ENCODE measurements around the gene INTS1. TPM values are rescaled to one million over a fixed set of nuclear protein-coding genes. Genes with fewer than 3 reads are reported as not detected.

INTS1 gene
- total RNA-seq, 4 donors from 2014 or later: 29.8 to 65.5 (median 41.4) TPM

DNA sequence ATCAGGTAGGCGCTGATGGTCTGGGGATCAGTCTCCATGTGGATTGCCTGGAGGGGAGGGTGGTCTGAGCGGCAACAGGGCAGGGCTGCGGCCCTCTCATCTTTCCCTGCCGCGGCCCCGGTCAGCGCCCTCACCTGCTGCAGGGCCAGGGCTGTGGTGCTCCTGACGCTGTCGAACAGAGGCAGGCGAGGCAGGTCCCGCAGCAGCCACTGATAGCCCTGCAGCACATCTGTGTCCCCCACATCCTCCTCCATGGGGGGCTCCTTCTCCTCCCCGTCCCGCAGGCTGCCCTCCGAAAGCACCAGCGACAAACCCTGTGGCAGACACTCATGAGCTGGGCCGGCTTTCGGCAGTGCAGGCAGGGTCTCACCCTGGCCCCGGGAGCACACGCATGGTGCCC, 19.0 kb downstream of the INTS1 start:
- WGBS, 2 donors (ENCODE audit: low coverage in 1 of 2): 100% methylated on average over 4 of the region's 19 CpGs; no CpG with 5 or more reads in 1 of the 2 donors
- H3K27me3 ChIP-seq: no peaks in the 10 kb centered on the region
- no peak overlapping the region for H3K27ac ChIP-seq
- no peaks in the 10 kb centered on the region for H3K9me3 ChIP-seq
- peaks cover 0 to 100% of the 10 kb centered on the region in 2 donors for H3K36me3 ChIP-seq
- TF ChIP-seq EP300 (IDR thresholded peaks at IDR 0.05) (no peak), POLR2A (IDR thresholded peaks at IDR 0.05) (no peak), CTCF (IDR thresholded peaks at IDR 0.05) (no peak), POLR2AphosphoS5 (IDR thresholded peaks at IDR 0.05) (no peak)
- H3K4me3 ChIP-seq: no peak overlapping the region
- H3K4me1 ChIP-seq: no peaks in the 10 kb centered on the region
- no peak for ATAC-seq

DNA sequence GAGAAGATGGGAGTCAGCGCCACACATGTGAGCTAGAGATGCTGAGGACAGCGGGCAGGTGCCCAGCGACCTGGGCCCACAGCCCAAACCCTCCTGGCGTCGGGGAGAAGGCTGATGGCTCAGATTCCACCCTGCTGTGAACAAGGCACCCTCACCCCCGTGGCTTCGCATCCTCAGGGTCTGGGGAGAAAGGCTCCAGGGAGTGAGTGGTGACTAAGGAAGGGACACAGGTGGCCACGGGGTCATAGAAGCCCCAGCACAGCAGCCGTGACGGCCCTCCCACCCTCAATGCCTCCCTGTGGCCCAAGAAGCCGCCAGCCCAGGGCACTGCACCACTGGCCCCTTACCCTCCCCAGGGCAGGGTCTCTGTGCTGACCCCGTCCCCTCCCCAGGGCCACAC, 19.6 kb downstream of the INTS1 start:
- Histone ChIP-seq H3K27me3 (no peaks in the 10 kb centered on the region), H3K4me1 (no peaks in the 10 kb centered on the region), H3K27ac (no peak overlapping the region), H3K9me3 (no peaks in the 10 kb centered on the region), H3K36me3 (peaks cover 0 to 100% of the 10 kb centered on the region in 2 donors), H3K4me3 (no peak overlapping the region)
- WGBS, 2 donors (ENCODE audit: low coverage in 1 of 2): 87% methylated on average over 3 of the region's 12 CpGs; no CpG with 5 or more reads in 1 of the 2 donors
- ATAC-seq: no peak
- TF ChIP-seq EP300 (IDR thresholded peaks at IDR 0.05): no peak
- TF ChIP-seq CTCF (IDR thresholded peaks at IDR 0.05): no peak
- TF ChIP-seq POLR2A (IDR thresholded peaks at IDR 0.05): no peak
- no peak for TF ChIP-seq POLR2AphosphoS5 (IDR thresholded peaks at IDR 0.05)

DNA sequence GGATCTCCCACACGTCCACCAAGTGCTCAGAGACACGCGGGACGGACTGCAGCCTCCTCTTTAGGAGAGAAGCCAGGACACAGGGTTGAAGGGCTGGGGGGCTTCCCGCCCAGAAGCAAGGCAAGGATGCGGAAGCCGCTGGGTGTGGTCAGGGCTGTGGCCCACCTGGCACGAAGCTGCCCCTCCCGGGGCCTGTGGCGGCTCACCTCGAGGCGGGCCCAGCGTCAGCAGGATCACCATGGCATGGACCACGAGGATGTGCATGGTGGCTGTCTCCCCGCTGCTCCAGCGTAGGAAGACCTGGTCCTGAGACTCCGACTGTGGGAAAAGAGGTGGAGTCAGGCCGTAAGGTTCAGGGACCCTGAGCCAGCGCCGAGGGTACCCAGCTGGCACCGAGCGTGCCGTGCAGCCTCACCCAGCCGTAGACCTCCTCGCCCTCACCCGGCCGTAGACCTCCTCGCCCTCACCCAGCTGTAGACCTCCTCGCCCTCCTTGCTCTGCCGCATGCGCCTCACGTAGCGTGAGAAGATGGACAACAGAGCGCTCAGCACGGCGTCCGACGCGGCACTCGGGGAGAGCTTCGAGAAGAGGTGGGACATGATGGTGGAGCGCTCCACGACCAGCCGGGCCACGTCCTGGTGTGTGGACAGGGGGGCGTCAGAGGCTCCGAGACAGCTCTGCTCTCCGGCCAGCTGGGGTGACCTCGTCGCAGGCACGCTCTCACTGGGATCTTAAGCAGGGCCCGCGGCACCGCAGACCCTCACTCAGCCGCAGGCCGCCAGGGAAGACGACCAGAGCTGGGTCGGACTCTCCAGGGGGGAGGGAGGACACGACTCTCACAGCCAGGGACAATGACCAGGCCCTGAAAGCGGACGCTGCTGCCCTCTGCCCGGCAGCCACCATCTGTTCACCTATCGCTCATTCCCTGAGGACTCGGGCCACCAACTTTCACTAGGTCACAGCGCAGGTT, 20.4 kb downstream of the INTS1 start:
- H3K27me3 ChIP-seq: no peaks in the 10 kb centered on the region
- no peak overlapping the region for H3K27ac ChIP-seq
- ATAC-seq: no peak
- H3K36me3 ChIP-seq: peaks cover 0 to 100% of the 10 kb centered on the region in 2 donors
- no peaks in the 10 kb centered on the region for H3K4me1 ChIP-seq
- WGBS, 2 donors (ENCODE audit: low coverage in 1 of 2): 80% methylated on average over 2 of the region's 65 CpGs; no CpG with 5 or more reads in 1 of the 2 donors
- H3K9me3 ChIP-seq: no peaks in the 10 kb centered on the region
- TF ChIP-seq EP300 (IDR thresholded peaks at IDR 0.05): no peak
- no peak for TF ChIP-seq CTCF (IDR thresholded peaks at IDR 0.05)
- no peak for TF ChIP-seq POLR2A (IDR thresholded peaks at IDR 0.05)
- TF ChIP-seq POLR2AphosphoS5 (IDR thresholded peaks at IDR 0.05): no peak
- no peak overlapping the region for H3K4me3 ChIP-seq

DNA sequence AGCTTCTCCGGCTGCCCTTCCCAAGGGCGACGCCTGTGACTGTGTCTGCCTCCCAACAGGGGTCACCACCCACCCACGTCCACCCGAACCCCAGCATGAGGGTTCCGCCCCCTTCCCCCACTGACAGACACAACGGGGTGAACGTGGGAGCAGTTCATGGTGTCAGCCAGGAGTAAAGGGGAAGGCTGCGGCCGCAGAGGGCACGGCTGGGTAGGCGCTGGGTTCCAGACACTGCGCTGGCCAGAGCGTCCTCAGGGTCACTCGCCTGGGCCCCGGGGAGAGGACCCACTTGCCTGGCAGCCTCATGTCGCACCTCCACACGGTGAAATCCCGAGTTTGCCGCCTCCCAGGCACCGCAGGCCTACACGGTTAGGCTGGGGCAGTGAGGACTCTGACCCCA, 21.1 kb downstream of the INTS1 start:
- Histone ChIP-seq H3K9me3 (no peaks in the 10 kb centered on the region), H3K27ac (no peak overlapping the region), H3K27me3 (no peaks in the 10 kb centered on the region), H3K4me1 (no peaks in the 10 kb centered on the region), H3K36me3 (peaks cover 0 to 100% of the 10 kb centered on the region in 2 donors), H3K4me3 (no peak overlapping the region)
- TF ChIP-seq POLR2A (IDR thresholded peaks at IDR 0.05) (no peak), EP300 (IDR thresholded peaks at IDR 0.05) (no peak), POLR2AphosphoS5 (IDR thresholded peaks at IDR 0.05) (no peak), CTCF (IDR thresholded peaks at IDR 0.05) (no peak)
- no peak for ATAC-seq
- WGBS, 2 donors (ENCODE audit: low coverage in 1 of 2): 88 to 100% methylated on average over 2 to 5 of the region's 22 CpGs
